Measurements from ENCODE around the gene RPL26.

- TF ChIP-seq CTCF (IDR thresholded peaks at IDR 0.05) = no peak
- TF ChIP-seq POLR2AphosphoS5 (IDR thresholded peaks at IDR 0.05) = no peak
Measured at GRCh38 chr17:8386841-8387240, 3.8 kb upstream of the RPL26 start.
